NCI-H510A treated with DMSO at 0.1 percent for 48 hours (cell line): Measurements from ENCODE around the gene PPIF.

ENCODE experiments used
- DNase-seq: peaks from one replicate; lab custom pipeline; 2025; lab: John Stamatoyannopoulos, UW

The PPIF gene

DNA sequence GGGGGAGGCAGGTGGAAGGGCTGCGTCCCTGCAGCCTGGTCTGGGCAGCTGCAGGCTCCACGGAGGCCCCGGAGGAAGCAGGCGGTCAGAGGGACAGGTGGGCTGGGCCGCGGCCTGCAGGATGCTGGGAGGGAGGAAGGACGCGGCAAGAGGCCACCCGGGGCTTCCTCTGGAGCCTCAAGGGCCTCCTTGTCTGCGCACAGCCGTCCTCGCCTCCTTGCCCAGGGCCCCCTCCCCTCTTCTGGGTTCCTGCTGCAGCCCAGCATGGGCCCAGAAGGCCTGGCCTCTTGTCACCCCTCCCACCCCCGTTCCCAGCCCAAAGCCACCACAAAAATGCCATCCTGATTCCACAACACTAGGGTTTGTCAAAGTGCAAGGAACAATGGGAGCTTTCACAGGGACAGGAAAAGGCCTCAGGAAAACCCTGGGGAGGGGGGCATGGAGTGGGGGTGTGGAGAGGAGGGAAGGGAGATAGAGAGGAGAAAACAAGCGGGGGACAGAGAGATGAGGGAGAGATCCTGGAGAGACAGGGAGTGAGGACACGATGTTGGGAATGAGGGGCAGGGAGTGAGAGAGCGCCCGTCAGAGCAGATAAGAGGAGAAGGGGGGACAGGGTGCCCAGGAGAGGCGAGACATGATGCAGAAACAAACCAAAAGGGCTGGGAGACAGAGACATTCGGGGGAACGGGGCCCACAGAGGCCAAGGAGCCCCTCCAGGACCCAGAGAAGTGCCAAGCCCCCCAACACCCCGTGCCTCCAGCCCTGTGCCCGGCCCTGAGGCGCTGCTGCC lies 56.4 kb downstream of the PPIF start:
- DNase-seq, result no peak

- no peak for DNase-seq
Observed at GRCh38 chr10:79404231-79404609, 57.0 kb downstream of the PPIF start.

DNA sequence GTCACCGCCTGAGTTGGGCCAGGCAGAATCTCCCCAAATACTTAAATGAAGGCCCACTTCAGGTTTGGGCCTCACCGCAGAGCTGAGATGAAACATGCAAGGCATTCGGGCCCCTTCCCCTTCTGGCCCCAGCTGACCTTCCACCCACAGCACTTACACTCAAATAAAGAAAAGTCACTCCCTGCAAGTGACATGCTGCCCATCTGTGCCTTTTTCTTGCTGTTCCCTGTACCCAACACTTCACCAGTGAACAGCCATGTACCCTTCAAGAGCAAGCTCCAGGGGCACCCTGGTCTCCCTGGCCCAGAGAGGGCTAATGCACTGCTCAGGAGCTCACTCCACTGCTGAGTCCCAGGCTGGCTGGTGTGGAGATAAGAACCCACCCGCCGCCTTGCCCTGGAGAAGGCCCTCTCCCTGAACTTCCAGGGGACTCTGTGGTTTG lies 57.4 kb downstream of the PPIF start:
- DNase-seq, result no peak
